Stimulated activated CD4-positive, alpha-beta T cell treated with anti-CD3 and anti-CD28 coated beads, Interleukin-15, amount 100 ng/mL, for 24 hours (primary cell): ENCODE measurements around the gene UMPS.
"Not testable (repeated sequence)": the region's sequence is repeated elsewhere in the genome, so short reads cannot be mapped to it uniquely, and the experiment has no call there.

Source experiments
- DNase-seq: peaks from one replicate; pipeline ENCODE4 v3.0.0-alpha.2; 2020

Gene UMPS

DNA sequence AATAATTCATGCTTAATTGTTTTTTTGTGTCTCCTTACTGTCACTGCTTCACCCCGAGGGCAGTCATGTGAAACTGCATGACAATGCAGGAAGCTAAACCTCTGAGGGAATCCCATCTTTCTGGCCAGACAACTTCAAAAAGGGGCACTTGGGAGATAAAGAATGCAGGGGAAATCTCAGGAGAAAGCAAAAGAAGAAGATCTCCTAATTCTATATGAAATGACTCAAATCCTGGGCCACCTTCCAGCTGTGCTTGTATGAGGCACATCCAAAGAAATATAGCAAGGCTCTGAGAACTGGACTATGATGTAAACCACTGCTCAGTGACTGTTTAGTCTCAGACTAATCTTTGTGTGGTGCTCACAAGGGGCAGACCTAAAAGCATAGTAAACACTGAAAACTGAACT lies 22.6 kb upstream of the UMPS start:
- DNase-seq, result no peak

DNA sequence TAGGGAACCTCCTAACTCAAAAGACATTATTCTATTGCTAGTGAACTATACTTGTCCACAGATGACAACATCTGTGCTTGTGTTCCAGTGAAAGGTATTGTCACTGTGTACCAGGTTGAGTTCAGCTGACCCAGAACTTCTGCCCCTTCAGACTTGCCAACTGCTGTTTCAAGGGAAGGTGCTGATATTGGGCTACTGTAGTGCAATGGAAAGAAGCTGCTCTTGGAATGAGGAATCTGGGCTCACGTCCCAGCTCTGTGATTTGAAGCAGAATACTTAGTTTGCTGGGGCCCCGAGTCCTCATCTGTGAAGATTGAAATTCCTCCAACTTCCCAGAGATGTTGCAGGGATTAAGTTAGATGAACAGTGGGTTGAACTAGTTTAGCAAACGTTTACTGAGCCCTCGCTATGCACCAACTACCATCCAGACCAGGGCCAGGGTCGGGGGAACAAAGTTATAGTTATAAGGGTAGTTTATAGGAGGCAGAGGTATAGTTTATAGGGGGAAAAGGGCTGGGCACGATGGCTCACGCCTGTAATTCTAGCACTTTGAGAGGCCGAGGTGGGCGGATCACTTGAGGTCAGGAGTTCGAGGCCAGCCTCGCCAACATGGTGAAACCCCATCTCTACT lies 15.9 kb upstream of the UMPS start:
- no peak for DNase-seq

DNA sequence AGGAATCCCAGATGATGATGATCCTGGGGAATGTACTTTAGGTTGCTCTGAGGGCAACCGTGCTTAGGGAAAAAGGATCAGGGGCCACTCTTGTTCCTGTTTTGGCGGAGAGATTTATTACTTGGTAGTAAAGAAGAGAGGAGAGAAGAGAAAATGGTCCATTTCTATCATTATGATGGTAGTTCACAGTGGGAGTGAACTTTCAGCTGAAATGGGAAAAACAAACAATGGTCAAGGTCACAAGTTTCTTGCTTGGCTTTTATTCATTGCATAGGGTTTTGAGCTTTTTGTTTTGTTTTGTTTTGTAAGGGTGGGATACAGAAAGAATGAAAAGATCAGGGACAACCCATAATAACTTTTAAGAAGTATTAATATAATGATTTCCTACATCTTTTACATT lies 7.7 kb upstream of the UMPS start:
- DNase-seq, result no peak

DNA sequence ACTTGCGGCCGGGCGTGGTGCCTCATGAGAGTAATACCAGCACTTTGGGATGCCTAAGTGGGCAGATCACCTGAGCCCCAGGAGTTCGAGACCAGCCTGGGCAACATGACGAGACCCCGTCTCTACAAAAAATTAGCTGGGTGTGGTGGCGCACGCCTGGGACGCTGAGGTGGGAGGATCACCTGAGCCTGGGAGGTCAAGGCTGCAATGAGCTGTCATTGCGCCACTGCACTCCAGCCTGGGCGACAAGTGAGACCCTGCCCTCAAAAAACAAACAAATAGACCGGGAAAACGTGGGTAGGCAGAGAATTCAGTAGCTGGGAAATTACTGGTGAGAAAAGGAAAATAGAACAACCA lies 667 bp downstream of the UMPS start:
- DNase-seq, result peak; percentile 37

DNA sequence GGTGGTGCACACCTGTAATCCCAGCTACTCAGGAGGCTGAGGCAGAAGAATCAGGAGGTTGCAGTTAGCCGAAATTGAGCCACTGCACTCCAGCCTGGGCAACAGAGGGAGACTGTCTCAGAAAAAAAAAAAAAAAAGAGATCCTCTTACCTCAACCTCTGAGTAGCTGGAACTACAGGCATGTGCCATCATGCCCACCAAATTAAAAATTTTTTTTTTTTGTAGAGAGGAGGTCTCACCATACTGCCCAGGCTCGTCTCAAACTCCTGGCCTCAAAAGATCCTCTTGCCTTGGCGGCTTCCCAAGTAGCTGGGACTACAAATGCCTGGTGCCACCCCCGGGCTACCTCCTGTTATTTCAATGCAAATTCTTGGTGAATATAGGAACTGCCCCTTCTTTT lies 1.5 kb downstream of the UMPS start:
- DNase-seq, result no peak

DNA sequence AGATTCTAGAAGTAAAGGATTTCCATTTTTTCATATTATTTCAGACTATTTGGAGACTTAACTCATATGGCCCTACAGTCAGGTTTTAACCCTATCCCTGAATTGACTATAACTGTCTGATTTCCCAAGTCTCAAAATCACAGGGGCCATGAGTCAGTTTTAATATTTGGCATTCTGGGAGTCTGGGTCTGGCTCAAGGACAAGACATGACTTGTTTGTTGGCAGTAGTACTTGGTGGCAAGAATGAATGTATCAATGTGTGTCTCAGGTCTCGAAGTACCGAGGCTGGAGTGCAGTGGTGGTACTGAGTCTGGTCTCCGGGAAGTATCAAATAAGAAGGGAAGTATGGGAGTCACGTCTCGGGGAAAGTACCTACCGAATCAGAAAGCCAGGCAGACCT lies 10.8 kb downstream of the UMPS start:
- DNase-seq, result no peak

DNA sequence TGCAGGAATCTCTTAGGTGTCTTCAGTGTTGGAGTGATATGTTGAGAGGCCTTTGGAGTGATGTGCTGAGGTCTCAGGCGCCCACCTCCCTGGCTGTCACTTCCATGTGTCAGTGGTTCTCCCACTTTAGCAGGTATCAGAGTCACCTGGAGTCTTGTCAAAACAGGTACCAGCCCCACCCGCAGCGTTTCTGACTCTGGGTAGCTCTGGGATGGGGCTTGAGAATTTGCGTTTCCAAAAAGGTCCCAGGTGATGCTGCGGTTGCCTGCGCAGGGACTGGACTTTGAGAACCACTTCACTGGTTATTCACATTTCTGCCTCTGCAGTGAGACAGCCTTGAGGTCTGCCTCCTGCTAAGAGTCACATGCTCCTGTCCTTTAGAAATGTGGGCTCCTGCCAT lies 15.5 kb downstream of the UMPS start:
- DNase-seq, result no peak

DNA sequence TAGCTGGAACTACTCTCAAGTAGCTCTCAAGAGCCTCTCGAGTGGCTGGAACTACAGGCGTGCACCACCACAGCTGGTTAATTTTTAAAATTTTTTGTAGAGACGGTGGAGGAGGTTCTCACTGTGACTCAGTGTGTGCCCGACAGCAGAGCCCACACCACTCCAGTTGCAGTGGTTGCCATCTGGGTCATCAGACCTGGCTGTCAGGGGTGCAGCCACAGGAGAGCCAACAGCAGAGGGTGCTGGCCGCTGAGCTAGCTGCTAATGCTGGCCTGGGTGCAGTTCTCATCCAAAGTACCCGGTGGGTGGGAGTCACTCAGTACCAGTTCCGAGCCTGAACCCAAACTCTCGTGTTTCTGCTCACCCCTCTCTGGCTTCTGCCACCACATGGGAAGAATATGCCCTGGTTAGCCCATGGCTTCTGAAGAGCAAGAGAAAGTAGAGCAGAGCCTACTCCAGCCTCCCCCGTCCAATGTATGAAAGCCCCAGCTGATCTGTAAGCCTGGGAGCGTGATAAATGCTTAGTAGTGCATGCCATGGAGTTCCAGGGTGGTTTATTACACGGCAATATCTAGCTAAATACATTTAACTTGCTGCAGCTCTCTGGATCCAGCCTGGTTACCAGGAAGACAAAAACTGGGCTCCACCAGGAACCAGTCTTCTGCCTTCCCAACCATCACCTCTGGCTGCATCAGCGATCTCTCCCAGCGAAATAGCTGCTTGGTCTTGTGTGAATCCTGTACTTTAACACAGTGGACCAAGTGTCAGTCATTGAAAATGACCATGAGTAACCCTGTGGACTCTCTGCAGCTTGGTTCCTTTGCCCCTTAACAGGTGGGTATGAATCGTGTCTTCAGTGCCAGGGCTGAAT lies 17.1 kb downstream of the UMPS start:
- no peak for DNase-seq

DNA sequence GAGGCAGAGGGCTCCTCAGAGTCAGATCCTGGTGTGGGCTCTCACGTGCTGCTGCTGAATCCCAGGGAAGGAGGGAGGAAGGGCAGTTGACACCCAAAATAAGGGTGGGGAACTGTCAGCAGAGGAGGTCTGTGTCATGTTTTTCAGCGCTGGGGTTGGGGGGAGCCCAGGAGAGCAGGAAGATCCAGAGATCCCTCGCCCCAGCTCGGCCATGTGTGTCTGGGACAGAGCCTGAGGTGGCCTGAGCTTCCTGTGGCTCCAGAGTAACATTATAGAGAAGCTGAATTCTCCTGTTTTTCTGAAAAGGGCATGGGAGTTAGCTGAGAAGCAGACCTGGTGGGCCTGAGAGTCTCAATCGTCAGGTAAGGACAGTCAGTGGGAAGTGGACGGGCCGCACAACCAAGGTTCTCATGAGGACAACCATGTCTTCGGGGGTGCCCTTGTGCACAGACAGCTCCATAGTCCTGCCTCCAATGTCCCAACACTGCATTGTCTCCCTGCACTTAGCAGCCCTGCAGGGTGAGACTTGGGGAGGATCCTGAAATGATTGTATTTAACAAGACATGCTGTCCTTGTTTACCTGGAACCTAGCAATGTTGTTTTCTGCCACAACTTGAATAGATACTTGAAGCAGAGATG lies 18.4 kb downstream of the UMPS start:
- no peak for DNase-seq

DNA sequence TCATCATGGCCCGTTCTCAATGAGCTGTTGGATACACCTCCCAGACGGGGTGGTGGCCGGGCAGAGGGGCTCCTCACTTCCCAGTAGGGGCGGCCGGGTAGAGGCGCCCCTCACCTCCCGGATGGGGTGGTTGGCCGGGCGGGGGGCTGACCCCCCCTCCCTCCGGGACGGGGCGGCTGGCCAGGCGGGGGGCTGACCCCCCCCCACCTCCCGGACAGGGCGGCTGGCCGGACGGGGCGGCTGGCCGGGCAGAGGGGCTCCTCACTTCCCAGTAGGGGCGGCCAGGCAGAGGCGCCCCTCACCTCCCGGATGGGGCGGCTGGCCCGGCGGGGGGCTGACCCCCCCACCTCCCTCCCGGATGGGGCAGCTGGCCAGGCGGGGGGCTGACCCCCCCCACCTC lies 19.6 kb downstream of the UMPS start:
- not testable (repeated sequence) for DNase-seq

DNA sequence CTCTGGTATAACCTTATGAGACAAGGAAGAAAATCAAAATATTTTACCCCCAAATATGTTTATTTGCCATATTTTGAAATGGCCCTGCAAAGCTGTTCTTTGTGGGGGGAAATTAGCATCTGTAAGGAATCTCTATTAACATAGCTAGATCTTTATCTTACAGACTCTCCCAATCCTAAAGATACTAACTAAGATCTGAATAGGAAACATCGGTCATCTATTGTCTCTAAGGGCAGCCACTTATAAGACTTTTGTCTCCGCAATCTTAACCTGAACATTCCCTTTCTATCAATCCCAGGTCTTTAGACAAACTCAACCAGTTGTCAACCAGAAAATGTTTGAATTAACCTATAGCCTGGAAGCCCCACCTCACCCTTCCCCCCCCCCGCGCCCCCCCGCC lies 21.2 kb downstream of the UMPS start:
- DNase-seq, result no peak

DNA sequence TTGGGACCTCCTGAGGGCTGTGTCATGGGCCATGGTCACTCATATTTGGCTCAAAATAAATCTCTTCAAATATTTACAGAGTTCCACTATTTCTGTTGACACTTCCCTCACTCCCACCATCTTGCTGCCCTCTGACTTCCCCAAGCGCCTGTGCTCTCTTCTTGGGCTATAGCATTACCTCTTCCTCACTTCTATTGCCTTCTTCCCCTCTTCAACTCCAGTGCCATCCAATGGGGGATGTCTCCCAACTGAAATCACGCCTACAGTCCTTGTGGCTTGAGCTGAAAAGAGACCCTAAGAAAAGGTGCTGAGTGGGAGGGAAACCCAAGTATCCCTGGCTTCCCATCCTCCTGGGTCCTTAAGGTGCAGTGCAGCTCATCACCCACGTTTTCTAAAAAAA lies 21.8 kb downstream of the UMPS start:
- no peak for DNase-seq

DNA sequence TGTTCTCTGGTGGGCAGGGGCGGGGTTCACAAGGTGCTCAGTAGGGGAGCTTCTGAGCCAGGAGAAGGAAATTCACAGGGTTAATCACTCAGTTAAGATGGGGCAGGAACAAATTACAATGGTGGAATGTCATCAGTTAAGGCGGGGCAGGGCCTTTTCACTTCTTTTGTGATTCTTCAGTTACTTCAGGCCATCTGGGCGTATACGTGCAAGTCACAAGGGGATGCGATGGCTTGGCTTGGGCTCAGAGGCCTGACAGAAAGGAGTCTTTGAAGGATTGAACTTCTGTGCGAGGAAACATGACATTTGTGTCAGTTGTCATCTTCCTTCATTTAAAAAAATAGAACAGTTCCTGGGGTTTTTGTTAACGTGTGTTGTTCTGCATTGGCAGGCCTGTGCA lies 27.7 kb downstream of the UMPS start:
- DNase-seq, result not testable (repeated sequence)

DNA sequence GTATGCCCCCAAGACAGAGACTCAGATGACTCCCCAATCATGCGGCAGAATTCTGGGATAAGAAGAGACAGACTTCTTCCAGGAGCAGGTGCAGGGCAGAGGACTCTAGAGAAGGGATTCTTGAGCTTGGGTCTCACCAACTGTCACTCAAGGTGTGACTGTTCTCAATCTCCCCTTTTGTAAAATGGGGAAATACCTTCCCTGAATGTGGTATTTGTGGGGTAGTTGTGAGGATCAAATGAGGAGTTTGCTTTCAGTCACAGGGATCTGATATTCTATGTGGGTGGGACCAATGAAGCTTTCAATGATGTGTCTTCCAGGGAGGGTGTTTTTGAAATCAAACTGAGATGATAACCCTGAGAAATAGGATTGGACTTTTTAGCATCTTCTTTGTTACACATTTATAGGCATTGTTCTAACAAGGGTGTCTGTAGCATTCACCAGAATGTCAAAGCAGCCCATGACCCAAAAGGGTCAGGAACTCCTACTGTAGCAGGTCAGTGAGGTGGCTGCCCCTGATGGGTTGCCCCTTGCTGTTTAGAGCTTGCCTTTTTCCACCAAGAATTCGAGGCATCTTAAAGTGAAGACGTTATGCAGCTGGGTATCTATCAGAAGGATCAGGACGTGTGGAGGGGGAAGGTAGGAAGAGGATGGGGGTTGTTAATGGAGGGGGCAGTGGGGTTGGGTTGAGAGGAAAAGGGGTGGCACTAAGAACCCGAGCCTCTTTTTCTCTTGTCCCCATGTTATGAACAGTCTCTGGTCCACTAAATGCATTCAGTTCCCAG lies 28.8 kb downstream of the UMPS start:
- DNase-seq, result no peak

DNA sequence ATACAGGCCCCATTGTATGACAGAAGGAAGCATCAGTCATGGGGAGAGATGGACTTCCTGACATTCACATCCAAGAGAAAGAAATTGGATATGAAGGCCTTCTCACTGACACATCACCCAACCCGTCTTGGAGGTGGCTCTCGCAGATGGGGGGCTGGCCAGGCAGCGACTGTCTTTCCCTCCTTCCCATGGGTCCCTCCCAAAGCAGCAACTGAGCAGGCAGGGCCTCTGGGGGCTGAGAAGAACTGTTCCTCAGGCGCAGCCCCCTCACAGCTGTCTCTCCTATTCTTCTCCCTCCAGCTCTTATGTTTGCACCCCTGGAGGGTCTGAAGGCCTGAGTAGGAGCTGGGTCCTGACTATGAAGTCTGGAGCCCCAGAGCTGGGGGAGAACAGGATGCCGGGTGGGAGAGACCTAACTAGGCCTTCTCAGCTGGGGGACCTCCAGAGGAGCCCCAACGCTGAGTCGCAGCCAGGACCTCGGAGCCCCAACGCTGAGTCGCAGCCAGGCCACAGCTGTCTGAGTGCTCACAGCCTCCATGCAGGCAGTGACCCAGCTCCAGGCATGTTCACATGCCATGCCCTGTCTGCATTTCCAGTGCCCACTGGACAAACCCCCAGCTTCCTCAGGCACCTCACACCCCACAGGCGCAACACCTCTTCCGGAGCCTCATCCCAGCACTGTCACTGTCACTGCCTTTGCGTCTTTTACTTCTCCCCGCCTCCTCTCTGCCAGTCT lies 29.6 kb downstream of the UMPS start:
- DNase-seq, result no peak

DNA sequence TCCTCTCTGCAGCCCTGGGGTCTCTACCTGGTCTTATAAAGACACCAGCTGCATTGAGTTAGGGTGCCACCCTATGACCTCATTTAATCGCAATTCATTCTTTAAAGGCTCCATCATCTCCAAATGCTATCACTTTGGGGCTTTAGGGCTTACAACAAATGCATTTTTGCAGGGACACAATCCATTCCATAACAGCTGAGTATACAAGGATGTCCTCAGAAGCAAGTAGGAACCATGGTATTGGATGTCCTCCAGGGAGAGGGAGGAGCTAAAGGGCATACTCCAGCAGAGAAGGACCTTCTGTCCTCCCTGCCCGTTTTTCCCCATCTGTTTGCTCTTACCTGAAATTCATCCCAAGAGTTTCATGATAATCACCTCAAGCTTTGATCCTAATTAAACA lies 30.3 kb downstream of the UMPS start:
- DNase-seq, result no peak

DNA sequence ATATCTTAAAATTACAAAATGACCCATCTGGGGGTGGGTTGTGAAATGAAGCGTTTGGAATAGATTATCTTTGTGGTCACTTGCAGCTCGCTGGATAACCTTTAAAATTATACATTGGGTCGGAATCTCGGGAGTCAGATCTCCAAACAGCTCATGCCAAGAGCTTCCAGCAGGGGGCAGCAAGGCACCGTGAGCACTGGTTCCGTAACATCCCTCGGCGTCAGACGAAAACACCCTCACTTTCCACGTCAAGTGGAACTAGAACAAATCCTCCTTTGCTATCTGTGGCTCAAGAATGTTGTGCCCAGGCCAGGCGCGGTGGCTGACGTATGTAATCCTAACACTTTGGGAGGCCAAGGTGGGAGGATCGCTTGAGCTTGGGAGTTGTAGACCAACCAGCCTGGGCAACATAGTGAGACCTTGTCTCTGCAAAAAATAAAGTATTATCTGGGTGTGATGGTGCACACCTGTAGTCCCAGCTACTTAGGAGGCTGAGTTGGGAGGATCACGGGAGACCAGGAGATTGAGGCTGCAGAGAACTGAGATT lies 31.1 kb downstream of the UMPS start:
- DNase-seq, result peak; percentile 84

DNA sequence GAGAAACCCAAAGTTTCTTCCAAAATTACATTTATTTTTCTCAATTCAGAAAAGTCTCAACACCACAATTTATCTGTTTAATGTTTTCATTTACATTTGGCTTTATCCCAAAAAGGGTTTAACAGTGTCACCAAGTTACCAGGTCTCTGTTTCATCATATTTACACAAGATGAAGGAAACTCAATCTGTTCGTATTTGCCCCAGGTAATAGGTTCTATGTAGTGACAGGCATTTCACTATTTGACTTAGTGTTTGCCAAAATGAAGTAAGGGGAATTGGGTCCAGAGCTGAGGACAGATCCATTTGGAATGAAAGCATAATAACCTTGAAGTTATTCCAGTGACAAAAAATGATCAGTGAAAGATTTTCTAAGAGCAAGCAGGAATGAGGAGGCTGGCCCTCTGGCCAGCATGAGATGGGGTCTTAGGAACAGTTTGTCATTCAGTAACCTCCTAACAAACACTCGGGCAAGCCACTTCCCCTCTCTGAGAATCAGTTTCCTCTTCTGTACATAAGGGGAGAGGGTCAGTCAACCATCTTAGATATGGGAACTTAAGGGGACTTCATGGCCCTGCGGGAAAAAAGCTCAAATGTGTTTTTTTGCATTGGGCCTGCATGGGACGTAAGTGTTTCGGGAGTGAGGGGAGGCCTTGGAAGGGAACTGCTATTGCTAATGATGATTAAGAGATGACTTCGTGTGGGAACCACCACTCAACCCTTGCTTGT lies 31.8 kb downstream of the UMPS start:
- no peak for DNase-seq

DNA sequence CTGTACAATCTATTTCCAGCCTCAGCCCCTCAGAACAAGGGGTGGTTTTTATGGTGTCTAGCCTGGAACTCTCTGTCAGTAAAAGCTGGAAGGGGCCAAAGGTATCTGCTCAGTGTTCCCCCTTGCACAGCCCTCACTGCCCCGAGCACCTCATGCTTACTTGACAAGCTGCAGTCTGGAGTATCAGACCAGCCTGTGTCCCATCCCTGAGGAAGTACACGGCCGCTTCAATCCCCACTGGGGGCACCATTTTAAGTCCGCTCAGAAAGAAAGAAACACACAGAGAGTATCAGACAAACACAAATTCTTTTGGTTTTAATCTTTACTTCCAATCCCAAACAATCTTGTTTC lies 32.4 kb downstream of the UMPS start:
- no peak for DNase-seq

DNA sequence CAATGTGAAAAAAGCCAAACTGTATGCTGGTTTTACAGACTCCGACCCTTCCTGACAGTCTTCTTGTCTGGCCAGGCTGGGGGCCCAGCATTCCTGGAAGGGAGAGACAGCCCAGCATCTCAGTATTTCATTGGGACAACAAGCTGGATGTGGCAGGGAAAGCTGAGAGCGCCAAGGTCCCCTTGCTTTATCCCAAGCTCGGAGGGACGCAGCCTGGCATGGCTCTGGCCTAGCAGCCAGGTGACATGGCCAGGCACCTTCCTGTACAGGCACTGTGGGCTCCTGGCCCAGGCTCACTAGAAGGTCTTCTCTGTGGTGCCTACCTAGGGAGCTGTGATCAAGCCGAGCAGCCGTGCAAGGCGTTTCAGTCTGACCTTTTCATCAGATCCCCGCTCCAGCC lies 33.0 kb downstream of the UMPS start:
- no peak for DNase-seq

DNA sequence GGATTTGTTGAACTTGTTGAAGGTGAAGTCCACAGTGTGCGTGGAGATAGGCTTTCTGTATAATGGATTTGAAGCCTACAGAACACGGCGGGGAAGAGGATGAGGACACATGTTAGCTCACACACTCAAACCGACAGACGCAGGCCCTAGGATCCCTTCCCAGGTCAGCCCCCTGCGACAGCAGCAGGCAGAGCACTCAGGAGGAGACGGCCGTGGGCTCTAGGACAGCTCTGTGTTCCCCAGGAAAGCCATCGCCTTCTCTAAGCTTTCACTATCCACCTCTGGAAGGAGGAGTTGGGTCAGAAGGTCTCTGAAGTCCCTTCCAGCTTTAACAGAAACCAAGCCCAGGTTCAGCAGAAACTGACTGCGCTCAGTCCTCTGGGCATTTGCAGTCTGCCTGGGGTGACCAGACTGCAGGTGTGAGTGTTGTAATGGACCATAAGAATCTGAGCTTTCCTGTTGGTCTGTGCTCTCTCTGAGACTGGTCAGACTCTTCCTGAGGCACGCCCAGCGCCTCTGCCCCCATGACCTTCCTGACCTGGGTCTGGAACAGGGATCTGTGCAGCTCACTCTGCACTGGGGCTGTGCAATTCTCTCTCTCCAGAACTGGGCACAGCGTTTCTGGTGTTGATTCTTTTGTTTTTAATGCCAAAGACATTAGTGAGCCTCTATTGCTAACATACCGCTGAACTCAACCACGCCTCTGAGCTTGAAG lies 33.5 kb downstream of the UMPS start:
- no peak for DNase-seq
